Lower lobe of right lung (tissue), 2 donors: ENCODE data around the gene EIF4H. TPM values are rescaled to one million over a fixed set of nuclear protein-coding genes. Genes with fewer than 3 reads are reported as not detected.

Source experiments
- ATAC-seq, 2 donors: fragments of 200-7000 bp; cut with Tn5 transposase; one replicate each; pipeline ENCODE4 v1.9.1; 2020 to 2022; ENCODE audit warnings: mild to moderate bottlenecking in 2 of 2, moderate library complexity in 2 of 2
- DNase-seq: peaks from one replicate; pipeline ENCODE4 v3.0.0-alpha.2; 2020
- H3K27ac ChIP-seq: fragments of 200-600 bp; one replicate; pipeline ENCODE4 v1.8.0; 2022
- H3K27me3 ChIP-seq: fragments of 200-600 bp; one replicate; pipeline ENCODE4 v1.8.0; 2022; ENCODE audit warnings: low read depth
- H3K36me3 ChIP-seq: fragments of 200-600 bp; one replicate; pipeline ENCODE4 v1.8.0; 2022; ENCODE audit warnings: mild to moderate bottlenecking
- H3K4me1 ChIP-seq: fragments of 200-600 bp; one replicate; pipeline ENCODE4 v1.8.0; 2022
- H3K4me3 ChIP-seq: fragments of 200-600 bp; one replicate; pipeline ENCODE4 v1.8.0; 2022; ENCODE audit warnings: mild to moderate bottlenecking
- H3K9me3 ChIP-seq: fragments of 200-600 bp; one replicate; pipeline ENCODE4 v1.8.0; 2022
- intact Hi-C: fragments of 100-400 bp; cut with DNase I; formaldehyde crosslinking; loops from one replicate; pipeline ENCODE4 v1.11.0; 2022
- total RNA-seq: library from RNA; stranded (reverse); fragmentation: NEBNext Ultra II Directional; extraction: Animal tissue kit (Norgen Biotek cat#: 25700); gene quantifications from one replicate; pipeline ENCODE4 v1.2.1, GENCODE V29; 2021
- TF ChIP-seq, protein P1 (sequence below): fragments of 200-600 bp; IDR thresholded peaks from one replicate; pipeline ENCODE4 v1.8.0; 2022; ENCODE audit warnings: antibody characterized with exemption, mild to moderate bottlenecking
- donor health status: DM: no; HTN: yes; CAD: no; lungs with severe emphysema.

The EIF4H gene
- total RNA-seq, 1 donor from 2014 or later, result 210 TPM

DNA sequence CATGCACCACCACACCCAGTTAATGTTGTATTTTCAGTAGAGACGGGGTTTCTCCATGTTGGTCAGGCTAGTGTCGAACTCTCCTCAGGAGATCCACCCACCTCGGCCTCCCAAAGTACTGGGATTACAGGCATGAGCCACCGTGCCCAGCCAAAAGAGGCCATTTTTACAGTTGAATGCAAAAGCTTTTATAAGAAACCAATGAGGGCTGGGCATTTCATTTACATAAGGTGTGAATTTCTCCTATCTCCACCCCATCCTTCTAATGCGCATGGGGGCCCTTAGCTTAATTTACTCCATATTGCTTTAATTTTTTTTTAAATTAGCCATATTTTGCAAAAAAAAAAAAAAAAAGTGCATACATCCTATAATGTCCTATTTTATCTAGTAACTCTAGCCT lies 25.1 kb upstream of the EIF4H start:
- no peaks in the 10 kb centered on the region for H3K4me1 ChIP-seq
- no peak overlapping the region for H3K27ac ChIP-seq
- DNase-seq (no peak), ATAC-seq (no peak)
- H3K4me3 ChIP-seq, result no peak overlapping the region
- TF ChIP-seq, protein P1, sequence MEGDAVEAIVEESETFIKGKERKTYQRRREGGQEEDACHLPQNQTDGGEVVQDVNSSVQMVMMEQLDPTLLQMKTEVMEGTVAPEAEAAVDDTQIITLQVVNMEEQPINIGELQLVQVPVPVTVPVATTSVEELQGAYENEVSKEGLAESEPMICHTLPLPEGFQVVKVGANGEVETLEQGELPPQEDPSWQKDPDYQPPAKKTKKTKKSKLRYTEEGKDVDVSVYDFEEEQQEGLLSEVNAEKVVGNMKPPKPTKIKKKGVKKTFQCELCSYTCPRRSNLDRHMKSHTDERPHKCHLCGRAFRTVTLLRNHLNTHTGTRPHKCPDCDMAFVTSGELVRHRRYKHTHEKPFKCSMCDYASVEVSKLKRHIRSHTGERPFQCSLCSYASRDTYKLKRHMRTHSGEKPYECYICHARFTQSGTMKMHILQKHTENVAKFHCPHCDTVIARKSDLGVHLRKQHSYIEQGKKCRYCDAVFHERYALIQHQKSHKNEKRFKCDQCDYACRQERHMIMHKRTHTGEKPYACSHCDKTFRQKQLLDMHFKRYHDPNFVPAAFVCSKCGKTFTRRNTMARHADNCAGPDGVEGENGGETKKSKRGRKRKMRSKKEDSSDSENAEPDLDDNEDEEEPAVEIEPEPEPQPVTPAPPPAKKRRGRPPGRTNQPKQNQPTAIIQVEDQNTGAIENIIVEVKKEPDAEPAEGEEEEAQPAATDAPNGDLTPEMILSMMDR, result no peak
- H3K27me3 ChIP-seq, result no peaks in the 10 kb centered on the region
- no peaks in the 10 kb centered on the region for H3K36me3 ChIP-seq
- no peaks in the 10 kb centered on the region for H3K9me3 ChIP-seq
- intact Hi-C loops, result no loop called here

DNA sequence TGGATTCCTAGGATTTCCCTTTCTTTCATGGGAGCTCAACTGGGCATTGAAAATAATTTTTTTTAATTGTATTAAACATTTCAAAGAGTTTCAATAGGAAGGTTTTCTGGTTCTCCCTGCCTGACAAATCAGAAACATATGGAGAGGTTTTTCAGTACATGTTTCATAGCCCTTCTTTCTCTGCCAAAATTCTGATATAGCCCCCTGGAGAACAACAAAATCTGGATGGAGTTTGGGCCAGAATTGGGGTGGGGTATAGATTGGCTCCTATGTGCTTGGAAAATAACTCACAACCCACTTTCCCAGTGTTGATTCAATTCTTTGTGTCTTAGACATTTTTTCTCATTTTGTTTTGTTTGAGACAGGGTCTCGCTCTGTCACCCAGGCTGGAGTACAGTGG lies 24.6 kb upstream of the EIF4H start:
- DNase-seq (no peak), ATAC-seq (no peak)
- no peaks in the 10 kb centered on the region for H3K36me3 ChIP-seq
- H3K27me3 ChIP-seq, result no peaks in the 10 kb centered on the region
- no peaks in the 10 kb centered on the region for H3K9me3 ChIP-seq
- H3K4me1 ChIP-seq, result no peaks in the 10 kb centered on the region
- no peak overlapping the region for H3K27ac ChIP-seq
- H3K4me3 ChIP-seq, result no peak overlapping the region
- TF ChIP-seq, protein P1, result no peak
- intact Hi-C loops, result no loop called here

DNA sequence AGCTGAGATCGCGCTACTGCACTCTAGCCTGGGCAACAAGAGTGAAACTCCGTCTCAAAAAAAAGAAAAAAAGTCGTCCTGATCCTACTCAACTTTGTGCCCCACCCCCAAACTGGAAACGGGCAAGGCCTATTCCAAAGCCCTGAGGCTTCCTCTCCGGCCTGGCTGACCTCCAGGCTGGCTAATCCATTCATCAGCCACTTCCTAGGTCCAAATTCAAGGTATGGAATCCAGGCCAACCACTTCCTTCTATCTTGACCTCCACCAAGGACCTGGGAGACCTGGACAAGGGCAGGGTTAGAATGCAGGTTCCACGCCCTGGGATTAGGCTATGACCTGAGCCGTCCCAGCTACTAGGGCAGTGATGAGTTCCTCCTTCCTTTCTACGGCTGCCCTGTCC lies 20.4 kb upstream of the EIF4H start:
- DNase-seq (no peak), ATAC-seq (no peak)
- H3K9me3 ChIP-seq, result no peaks in the 10 kb centered on the region
- intact Hi-C loops, result no loop called here
- no peak overlapping the region for H3K4me3 ChIP-seq
- TF ChIP-seq, protein P1, result no peak
- H3K36me3 ChIP-seq, result no peaks in the 10 kb centered on the region
- H3K4me1 ChIP-seq, result no peaks in the 10 kb centered on the region
- no peak overlapping the region for H3K27ac ChIP-seq
- H3K27me3 ChIP-seq, result no peaks in the 10 kb centered on the region

DNA sequence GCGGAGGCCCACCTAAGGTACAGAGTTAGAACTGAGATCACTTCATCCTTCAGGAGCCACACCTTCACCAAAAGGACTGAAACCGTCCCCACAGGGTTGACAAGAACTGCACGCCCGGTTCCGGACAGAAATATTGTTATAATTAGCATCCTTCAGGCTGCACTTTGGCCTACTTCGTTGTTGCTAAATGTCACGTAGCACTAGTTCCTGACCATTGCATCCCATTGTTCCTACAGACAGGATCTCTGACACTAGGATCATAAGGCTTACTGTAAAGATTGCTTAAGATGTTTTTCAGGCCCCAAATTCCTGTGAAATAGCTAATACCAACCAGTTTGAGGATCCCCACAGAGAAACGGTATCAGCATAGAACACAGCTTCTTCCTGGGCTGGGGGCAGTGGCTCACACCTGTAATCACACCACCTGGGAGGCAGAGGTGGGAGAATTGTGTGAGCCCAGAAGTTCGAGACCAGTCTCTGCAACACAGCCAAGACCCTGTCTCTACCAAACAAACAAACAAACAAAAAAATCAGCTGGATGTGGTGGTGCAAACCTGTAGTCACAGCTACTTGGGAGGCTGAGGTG lies 18.3 kb upstream of the EIF4H start:
- ATAC-seq (no peak), DNase-seq (no peak)
- H3K36me3 ChIP-seq, result no peaks in the 10 kb centered on the region
- no peaks in the 10 kb centered on the region for H3K9me3 ChIP-seq
- no peak overlapping the region for H3K4me3 ChIP-seq
- TF ChIP-seq, protein P1, result no peak
- H3K27ac ChIP-seq, result no peak overlapping the region
- intact Hi-C loops, result no loop called here
- no peaks in the 10 kb centered on the region for H3K4me1 ChIP-seq
- no peaks in the 10 kb centered on the region for H3K27me3 ChIP-seq

DNA sequence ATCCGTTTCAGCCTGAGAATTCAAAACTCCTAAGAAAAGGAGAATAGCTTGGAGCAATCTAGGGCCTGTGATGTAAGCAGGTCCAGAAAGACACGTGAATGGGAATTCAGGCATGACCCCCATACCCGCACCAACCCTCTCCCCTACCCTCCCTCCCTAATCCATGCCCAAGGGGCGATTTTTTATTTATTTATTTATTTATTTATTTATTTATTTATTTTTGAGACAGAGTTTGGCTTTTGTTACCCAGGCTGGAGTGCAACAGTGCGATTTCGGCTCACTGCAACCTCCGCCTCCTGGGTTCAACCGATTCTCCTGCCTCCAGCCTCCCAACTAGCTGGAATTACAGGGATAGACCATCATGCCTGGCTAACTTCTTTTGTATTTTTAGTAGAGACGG lies 16.6 kb upstream of the EIF4H start:
- DNase-seq (no peak), ATAC-seq (no peak)
- H3K36me3 ChIP-seq, result no peaks in the 10 kb centered on the region
- H3K4me1 ChIP-seq, result no peaks in the 10 kb centered on the region
- no peak overlapping the region for H3K4me3 ChIP-seq
- no peak overlapping the region for H3K27ac ChIP-seq
- intact Hi-C loops, result no loop called here
- TF ChIP-seq, protein P1, result no peak
- H3K9me3 ChIP-seq, result no peaks in the 10 kb centered on the region
- H3K27me3 ChIP-seq, result no peaks in the 10 kb centered on the region
